ENCODE measurements around the gene AUNIP. TPM values are rescaled to one million over a fixed set of nuclear protein-coding genes. Genes with fewer than 3 reads are reported as not detected.

AUNIP gene
- total RNA-seq, 4 donors from 2014 or later = 0.26 to 0.89 (median 0.49) TPM; not detected in 1

DNA sequence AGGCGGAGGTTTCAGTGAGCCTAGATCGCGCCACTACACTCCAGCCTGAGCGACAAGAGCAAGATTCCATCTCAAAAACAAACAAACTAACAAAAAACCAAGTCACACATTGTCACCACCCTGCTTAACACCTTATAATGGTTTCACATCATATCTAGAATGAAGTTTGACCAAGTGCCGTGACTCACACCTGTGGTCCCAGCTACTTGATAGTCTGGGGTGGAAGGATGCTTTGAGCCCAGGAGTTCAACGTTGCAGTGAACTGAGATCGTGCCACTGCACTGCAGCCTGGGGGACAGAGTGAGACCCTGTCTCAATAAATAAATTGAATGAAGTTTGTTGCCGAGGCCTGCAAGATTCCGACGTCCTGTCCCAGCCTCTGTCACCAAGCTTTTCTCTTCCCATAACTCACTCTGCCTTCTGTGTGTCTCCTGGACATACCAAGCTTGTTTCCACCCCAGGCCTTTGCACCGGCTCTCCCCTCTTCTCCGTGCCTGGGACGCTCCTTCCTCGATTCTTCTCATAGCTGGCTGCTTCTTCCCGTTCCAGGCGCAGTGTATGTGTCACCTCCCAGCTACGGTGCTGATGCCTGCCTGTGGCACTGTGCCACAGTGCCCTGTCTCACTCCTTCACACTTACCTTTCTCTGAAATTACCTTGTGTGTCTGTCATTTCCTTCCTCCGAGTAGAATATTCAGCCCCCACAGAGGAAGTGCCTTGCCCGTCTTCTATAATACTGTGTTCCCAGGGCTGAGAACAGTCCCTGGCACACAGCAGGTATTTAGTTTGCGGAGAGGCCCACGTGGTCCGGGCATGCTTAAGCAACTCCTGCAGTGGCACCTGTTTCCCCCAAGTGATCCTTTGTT, 63.1 kb downstream of the AUNIP start:
- H3K4me3 ChIP-seq = no peak overlapping the region
- TF ChIP-seq EP300 (IDR thresholded peaks at IDR 0.05) (no peak), POLR2A (IDR thresholded peaks at IDR 0.05) (no peak), POLR2AphosphoS5 (IDR thresholded peaks at IDR 0.05) (no peak)
- TF ChIP-seq, protein P1, sequence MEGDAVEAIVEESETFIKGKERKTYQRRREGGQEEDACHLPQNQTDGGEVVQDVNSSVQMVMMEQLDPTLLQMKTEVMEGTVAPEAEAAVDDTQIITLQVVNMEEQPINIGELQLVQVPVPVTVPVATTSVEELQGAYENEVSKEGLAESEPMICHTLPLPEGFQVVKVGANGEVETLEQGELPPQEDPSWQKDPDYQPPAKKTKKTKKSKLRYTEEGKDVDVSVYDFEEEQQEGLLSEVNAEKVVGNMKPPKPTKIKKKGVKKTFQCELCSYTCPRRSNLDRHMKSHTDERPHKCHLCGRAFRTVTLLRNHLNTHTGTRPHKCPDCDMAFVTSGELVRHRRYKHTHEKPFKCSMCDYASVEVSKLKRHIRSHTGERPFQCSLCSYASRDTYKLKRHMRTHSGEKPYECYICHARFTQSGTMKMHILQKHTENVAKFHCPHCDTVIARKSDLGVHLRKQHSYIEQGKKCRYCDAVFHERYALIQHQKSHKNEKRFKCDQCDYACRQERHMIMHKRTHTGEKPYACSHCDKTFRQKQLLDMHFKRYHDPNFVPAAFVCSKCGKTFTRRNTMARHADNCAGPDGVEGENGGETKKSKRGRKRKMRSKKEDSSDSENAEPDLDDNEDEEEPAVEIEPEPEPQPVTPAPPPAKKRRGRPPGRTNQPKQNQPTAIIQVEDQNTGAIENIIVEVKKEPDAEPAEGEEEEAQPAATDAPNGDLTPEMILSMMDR (IDR thresholded peaks at IDR 0.05) = no peak
- no peaks in the 10 kb centered on the region for H3K36me3 ChIP-seq
- 57% methylated on average over 22 of the region's 22 CpGs for WGBS
- peaks cover 26% of the 10 kb centered on the region for H3K4me1 ChIP-seq
- no peak for DNase-seq (ENCODE audit: low spot score in 2 of 2)
- H3K27me3 ChIP-seq = no peaks in the 10 kb centered on the region
- no peak overlapping the region for H3K27ac ChIP-seq
- no peaks in the 10 kb centered on the region for H3K9me3 ChIP-seq

DNA sequence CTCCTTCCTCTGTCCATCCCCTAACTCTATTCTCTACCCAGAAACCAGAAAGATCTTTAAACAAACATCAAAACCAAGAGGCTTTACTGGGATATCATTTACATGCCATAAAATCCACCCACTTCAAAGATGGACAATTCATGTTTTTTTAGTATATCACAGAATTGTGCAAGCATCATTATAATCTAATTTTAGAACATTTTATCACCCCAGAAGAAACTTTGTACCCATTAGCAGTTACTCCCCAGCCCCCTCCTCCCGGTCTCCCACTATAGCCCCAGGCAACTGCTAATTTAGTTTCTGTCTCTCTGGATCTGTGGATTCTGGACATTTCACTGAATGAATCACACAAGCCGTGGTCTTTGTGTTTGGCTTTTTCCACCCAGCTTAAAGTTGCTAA, 64.0 kb downstream of the AUNIP start:
- no peak for DNase-seq (ENCODE audit: low spot score in 2 of 2)
- Histone ChIP-seq H3K36me3 (no peaks in the 10 kb centered on the region), H3K27me3 (no peaks in the 10 kb centered on the region), H3K4me3 (no peak overlapping the region), H3K4me1 (peaks cover 17% of the 10 kb centered on the region), H3K9me3 (no peaks in the 10 kb centered on the region), H3K27ac (no peak overlapping the region)
- TF ChIP-seq POLR2A (IDR thresholded peaks at IDR 0.05) = no peak
- WGBS = 83% methylated on average over 2 of the region's 2 CpGs

DNA sequence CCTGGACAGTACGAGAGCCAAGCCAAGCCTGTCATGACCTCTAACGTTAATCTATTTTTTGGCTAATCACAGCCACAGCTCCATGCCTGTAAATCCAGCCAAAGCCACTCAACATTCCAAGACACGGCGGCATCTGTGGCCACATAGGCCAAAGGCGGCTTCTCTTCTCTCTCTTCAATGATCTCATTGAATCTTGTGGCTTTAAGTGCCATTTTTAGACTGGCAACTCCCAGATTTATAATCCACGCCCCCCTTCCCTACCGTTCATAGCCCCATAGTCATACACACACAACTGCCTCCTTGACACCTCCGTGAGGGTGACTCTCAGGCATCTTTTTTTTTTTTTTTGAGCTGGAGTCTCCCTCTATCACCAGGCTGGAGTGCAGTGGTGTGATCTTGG, 64.9 kb downstream of the AUNIP start:
- H3K9me3 ChIP-seq = no peaks in the 10 kb centered on the region
- H3K27me3 ChIP-seq = no peaks in the 10 kb centered on the region
- H3K27ac ChIP-seq = no peak overlapping the region
- no peak overlapping the region for H3K4me3 ChIP-seq
- no peaks in the 10 kb centered on the region for H3K36me3 ChIP-seq
- TF ChIP-seq EP300 (IDR thresholded peaks at IDR 0.05) = no peak
- H3K4me1 ChIP-seq = peaks cover 12% of the 10 kb centered on the region
- 55% methylated on average over 8 of the region's 8 CpGs for WGBS
- DNase-seq (ENCODE audit: low spot score in 2 of 2) = no peak

DNA sequence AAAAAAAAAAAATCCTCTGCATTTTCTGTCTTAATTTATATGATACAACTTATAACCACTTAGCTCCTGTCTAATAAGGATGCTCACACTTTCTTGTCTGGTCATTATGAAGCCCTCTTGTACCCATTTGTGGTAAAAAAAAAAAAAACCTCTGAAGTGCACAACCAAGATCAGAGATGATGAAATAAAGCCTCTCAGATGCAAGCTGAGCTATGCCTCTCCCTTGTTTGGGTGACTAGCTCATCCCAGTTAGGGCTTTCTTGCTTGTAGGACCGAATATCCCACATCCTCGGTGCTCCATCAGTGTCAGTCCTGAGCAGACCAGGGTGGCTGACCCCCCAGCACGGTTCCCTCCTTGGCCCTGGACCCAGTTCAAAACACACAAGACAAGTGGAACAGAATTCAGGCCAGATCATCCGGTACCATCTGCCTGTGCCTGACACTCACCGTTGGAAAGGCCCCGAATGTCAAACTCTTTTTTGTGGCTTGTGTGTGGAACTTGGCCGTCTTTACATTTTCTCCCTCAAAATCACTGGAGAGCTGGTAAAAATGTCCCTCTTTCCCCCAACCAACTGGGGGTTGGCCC, 65.6 kb downstream of the AUNIP start:
- no peaks in the 10 kb centered on the region for H3K36me3 ChIP-seq
- no peak for DNase-seq (ENCODE audit: low spot score in 2 of 2)
- H3K27ac ChIP-seq = no peak overlapping the region
- peaks cover 10% of the 10 kb centered on the region for H3K4me1 ChIP-seq
- TF ChIP-seq POLR2AphosphoS5 (IDR thresholded peaks at IDR 0.05) (no peak), EP300 (IDR thresholded peaks at IDR 0.05) (no peak), POLR2A (IDR thresholded peaks at IDR 0.05) (no peak)
- TF ChIP-seq, protein P1 (IDR thresholded peaks at IDR 0.05) = no peak
- 58% methylated on average over 7 of the region's 7 CpGs for WGBS
- H3K27me3 ChIP-seq = no peaks in the 10 kb centered on the region
- no peak overlapping the region for H3K4me3 ChIP-seq
- H3K9me3 ChIP-seq = no peaks in the 10 kb centered on the region

DNA sequence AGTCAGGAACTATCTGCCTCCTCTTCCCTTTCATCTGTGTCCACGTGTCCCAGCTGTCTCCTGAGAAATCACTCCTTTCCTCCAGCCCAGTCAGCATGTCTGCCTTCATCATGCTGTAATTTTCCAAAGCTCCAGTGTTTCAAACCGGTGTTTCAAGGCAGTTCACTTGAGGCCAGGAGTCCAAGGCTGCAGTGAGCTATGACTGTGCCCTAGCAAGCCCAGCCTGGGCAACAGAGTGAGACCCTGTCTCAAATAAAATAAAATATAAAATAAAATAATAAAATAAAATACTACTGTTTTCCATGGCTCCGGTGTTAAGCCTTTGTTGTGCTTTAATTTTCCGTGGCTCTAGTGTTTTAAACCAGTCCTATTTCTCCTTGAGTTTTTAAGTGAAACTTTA, 67.1 kb downstream of the AUNIP start:
- no peak overlapping the region for H3K4me3 ChIP-seq

DNA sequence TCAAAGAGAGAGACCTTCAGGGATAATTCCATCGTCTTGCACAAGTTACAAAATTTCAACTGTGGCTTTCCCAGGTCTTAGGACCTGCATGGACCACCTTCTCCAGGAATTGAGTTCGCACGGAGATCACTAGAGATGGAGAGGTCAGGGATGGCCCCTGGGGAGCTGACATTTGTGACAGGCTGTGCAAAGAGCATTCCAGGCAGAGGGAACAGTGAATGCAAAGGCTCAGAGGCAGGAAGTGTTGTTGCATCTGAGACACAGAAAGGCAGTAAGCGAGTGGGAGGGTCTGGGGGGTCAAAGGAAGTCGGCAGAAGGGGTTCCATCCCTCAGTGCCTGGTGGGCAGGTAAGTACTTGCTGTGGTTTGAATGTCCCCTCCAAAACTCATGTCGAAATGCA, 68.8 kb downstream of the AUNIP start:
- TF ChIP-seq EP300 (IDR thresholded peaks at IDR 0.05) (no peak), POLR2AphosphoS5 (IDR thresholded peaks at IDR 0.05) (no peak), POLR2A (IDR thresholded peaks at IDR 0.05) (no peak)
- TF ChIP-seq, protein P1 (IDR thresholded peaks at IDR 0.05) = no peak
- Histone ChIP-seq H3K27me3 (no peaks in the 10 kb centered on the region), H3K27ac (no peak overlapping the region), H3K9me3 (no peaks in the 10 kb centered on the region), H3K4me1 (peaks cover 12% of the 10 kb centered on the region), H3K36me3 (peaks cover 4% of the 10 kb centered on the region), H3K4me3 (no peak overlapping the region)
- WGBS = 94% methylated on average over 6 of the region's 6 CpGs
- no peak for DNase-seq (ENCODE audit: low spot score in 2 of 2)

More for the DNA sequence above, 67.1 kb downstream of the AUNIP start:
- WGBS = 62% methylated on average over 4 of the region's 4 CpGs
- no peak for TF ChIP-seq EP300 (IDR thresholded peaks at IDR 0.05)
- DNase-seq (ENCODE audit: low spot score in 2 of 2) = no peak
- Histone ChIP-seq H3K9me3 (no peaks in the 10 kb centered on the region), H3K27me3 (no peaks in the 10 kb centered on the region), H3K4me1 (peaks cover 14% of the 10 kb centered on the region), H3K27ac (no peak overlapping the region), H3K36me3 (no peaks in the 10 kb centered on the region)
